B cell (primary cell): Measurements from ENCODE around the gene KIRREL1.

Experiments used
- EZH2 ChIP-seq: IDR thresholded peaks from 2 replicates; pipeline ENCODE4 v1.6.1; 2012; ENCODE audit warnings: borderline replicate concordance, low read depth, mild to moderate bottlenecking, moderate library complexity, low read length; ENCODE audit not compliant: insufficient read depth, poor library complexity, severe bottlenecking
- TF ChIP-seq, protein P1 (sequence below): fragments of 200-600 bp; IDR thresholded peaks from one replicate; pipeline ENCODE4 v1.8.0; 2022; ENCODE audit warnings: antibody characterized with exemption, mild to moderate bottlenecking

DNA sequence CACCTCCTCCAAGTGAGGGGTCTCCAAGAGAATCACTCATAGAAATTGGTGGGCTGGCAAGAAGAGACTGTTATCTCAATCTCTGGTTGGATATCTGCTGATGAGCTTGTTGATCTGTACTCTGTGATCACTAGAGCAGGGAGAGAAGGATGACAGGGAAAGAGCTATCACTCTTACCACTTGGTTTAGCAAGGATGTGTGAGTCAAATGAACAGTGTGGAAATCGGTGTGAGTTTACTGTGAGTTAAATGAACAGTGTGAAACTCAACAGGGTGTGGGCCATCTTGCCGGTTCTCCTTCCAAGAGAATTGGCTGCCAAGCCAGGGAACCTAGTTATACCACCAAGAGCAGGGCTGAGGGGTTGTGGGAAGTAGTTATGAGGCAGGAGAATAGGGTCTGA is 154.0 kb downstream of the KIRREL1 start:
- TF ChIP-seq EZH2: no peak
- TF ChIP-seq, protein P1, sequence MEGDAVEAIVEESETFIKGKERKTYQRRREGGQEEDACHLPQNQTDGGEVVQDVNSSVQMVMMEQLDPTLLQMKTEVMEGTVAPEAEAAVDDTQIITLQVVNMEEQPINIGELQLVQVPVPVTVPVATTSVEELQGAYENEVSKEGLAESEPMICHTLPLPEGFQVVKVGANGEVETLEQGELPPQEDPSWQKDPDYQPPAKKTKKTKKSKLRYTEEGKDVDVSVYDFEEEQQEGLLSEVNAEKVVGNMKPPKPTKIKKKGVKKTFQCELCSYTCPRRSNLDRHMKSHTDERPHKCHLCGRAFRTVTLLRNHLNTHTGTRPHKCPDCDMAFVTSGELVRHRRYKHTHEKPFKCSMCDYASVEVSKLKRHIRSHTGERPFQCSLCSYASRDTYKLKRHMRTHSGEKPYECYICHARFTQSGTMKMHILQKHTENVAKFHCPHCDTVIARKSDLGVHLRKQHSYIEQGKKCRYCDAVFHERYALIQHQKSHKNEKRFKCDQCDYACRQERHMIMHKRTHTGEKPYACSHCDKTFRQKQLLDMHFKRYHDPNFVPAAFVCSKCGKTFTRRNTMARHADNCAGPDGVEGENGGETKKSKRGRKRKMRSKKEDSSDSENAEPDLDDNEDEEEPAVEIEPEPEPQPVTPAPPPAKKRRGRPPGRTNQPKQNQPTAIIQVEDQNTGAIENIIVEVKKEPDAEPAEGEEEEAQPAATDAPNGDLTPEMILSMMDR: no peak
